ENCODE data around the gene RAC3. TPM values are rescaled to one million over a fixed set of nuclear protein-coding genes. Genes with fewer than 3 reads are reported as not detected.

The RAC3 gene
- total and polyA plus RNA-seq, 2 of the 8 experiments (the other 6 are each of a cell fraction or from before 2014, with no cell fraction given): 177 to 299 TPM

DNA sequence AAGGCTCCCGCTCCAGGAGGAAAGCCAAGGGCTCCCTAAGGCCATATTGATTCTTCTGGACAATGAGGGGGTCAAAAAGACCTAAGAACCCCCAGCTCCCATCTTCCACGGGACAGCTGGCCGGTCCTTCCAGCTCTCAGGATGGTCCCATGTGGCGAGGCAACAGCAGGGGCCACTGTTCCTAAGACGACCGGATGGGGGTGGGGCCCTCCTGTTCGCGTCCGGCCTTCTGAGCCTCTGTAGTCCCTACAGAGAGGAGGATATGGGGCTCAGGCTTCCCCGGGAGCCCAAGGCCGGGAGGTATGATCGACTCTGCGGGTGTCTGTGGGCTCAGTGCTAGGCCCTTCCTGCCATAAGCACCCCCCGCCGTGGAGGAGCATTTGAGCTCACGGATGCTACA, 12.0 kb downstream of the RAC3 start (continued):
- TF ChIP-seq SIRT6 (IDR thresholded peaks at IDR 0.05; ENCODE audit: low read length) (no peak), CHD2 (IDR thresholded peaks at IDR 0.05; ENCODE audit: low read length) (no peak), RNF2 (IDR thresholded peaks at IDR 0.05; ENCODE audit: borderline replicate concordance, low read depth, low read length, missing control alignments, poor library complexity, severe bottlenecking) (no peak)

Measured in H1 (cell line).